ENCODE results near the gene DLGAP5. TPM values are rescaled to one million over a fixed set of nuclear protein-coding genes. Genes with fewer than 3 reads are reported as not detected.

DLGAP5 gene
- total and polyA plus RNA-seq, 12 donors = 0.07 to 5.1 (median 0.41) TPM; not detected in 5

- no peaks in the 10 kb centered on the region for H3K9me3 ChIP-seq
- H3K27ac ChIP-seq = peak overlapping the region in 9 of 10 donors; percentile 4 to 83 (median 49)
- ATAC-seq (no peak), DNase-seq (no peak)
- 88 to 99% methylated on average over 3 of the region's 3 CpGs for WGBS, 2 donors
- no peak overlapping the region for H3K4me3 ChIP-seq
- peaks cover 9 to 85% (median 40%) of the 10 kb centered on the region in 9 donors for H3K4me1 ChIP-seq
- no peaks in the 10 kb centered on the region for H3K27me3 ChIP-seq
- intact Hi-C loops (cut with DNase I) = loop anchor here in 1 of 10 donors (5.0 kb wide), 1 partner anchor 33 kb away; no protein-coding TSS in a partner anchor
- TF ChIP-seq, protein P1, sequence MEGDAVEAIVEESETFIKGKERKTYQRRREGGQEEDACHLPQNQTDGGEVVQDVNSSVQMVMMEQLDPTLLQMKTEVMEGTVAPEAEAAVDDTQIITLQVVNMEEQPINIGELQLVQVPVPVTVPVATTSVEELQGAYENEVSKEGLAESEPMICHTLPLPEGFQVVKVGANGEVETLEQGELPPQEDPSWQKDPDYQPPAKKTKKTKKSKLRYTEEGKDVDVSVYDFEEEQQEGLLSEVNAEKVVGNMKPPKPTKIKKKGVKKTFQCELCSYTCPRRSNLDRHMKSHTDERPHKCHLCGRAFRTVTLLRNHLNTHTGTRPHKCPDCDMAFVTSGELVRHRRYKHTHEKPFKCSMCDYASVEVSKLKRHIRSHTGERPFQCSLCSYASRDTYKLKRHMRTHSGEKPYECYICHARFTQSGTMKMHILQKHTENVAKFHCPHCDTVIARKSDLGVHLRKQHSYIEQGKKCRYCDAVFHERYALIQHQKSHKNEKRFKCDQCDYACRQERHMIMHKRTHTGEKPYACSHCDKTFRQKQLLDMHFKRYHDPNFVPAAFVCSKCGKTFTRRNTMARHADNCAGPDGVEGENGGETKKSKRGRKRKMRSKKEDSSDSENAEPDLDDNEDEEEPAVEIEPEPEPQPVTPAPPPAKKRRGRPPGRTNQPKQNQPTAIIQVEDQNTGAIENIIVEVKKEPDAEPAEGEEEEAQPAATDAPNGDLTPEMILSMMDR (IDR thresholded peaks at IDR 0.05) = no peak
- H3K36me3 ChIP-seq = no peaks in the 10 kb centered on the region
These were observed 66.0 kb downstream of the DLGAP5 start for GRCh38 chr14:55125403-55125802.

DNA sequence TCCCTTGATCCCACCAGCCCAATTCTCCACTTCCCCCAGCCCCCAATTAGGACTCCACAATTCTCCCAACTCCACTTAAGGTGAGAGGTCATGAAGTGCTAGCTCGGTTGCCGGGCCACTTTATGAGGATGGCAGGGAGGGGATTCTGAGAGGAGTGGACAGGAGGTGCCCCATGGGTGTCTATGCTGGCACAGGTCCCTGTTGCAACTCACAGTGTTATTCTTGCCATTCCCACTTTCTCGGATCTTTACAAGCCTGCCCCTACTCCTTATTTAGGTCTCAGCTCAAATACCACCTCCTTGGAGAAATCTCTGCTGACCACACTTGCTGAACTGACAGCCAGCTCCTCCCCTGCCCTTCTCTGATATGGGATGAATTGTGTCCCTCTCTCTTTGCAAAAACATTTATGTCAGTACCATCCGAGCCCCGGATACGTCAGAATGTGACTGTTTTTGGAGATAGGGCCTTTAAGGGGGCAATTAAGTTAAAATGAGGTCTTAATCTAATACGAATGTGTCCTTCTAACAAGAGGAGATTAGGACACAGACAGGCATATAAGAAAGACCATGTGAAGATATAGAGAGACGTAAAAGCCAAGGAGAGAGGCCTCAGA is 66.5 kb downstream of the DLGAP5 start:
- intact Hi-C loops (cut with DNase I) = loop anchor here in 1 of 10 donors (5.0 kb wide), 1 partner anchor 33 kb away; no protein-coding TSS in a partner anchor
- Histone ChIP-seq H3K36me3 (no peaks in the 10 kb centered on the region), H3K9me3 (no peaks in the 10 kb centered on the region), H3K27ac (peak overlapping the region in 9 of 10 donors; percentile 3 to 92 (median 58)), H3K4me3 (no peak overlapping the region), H3K4me1 (peaks cover 9 to 85% (median 44%) of the 10 kb centered on the region in 9 donors), H3K27me3 (no peaks in the 10 kb centered on the region)
- ATAC-seq (no peak), DNase-seq (no peak)
- WGBS, 2 donors = 59 to 79% methylated on average over 8 of the region's 8 CpGs
- TF ChIP-seq, protein P1 (IDR thresholded peaks at IDR 0.05) = no peak

DNA sequence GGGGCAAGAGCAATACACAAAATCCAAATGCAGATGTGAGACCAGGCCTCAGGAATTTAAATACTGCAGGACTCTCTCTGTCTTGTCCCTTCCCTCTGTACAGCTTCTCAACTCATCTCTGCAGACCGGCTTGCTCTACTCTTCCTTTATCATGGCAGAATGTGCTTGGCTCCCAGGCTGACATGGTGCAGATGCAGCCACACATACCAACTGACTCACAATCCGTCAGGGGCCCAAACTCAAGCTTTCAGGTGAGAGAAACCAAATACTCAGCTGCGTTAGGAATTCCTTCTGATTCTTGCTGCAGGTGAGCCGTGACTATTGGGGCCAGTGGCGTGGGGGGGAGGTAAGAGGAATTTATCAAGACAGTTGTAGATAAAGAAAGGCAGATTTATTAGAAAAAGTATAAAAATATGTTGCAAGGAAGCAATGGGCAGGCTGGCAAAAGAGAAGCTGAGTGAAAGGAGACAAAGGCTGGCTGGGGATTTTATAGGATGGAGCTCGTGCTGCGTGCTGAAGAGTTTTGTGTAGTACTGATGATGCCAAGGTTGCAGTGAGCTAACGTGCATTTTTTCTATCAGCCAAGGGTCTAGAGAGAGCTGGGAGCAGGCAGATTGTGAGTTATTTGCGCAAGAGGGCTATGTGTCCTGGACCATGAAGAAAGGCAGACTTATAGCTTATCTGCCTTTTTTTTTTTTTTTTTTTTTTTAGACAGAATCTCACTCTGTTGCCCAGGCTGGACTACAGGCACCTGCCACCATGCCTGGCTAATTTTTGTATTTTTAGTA is 67.3 kb downstream of the DLGAP5 start:
- no peaks in the 10 kb centered on the region for H3K9me3 ChIP-seq
- H3K4me1 ChIP-seq = peaks cover 13 to 94% (median 53%) of the 10 kb centered on the region in 9 donors
- peak in 2 of 8 donors; percentile 33 to 36 for ATAC-seq
- H3K4me3 ChIP-seq = no peak overlapping the region
- H3K36me3 ChIP-seq = no peaks in the 10 kb centered on the region
- TF ChIP-seq, protein P1 (IDR thresholded peaks at IDR 0.05) = no peak
- H3K27me3 ChIP-seq = no peaks in the 10 kb centered on the region
- DNase-seq = no peak
- H3K27ac ChIP-seq = peak overlapping the region in 8 of 10 donors; percentile 40 to 93 (median 86)
- intact Hi-C loops (cut with DNase I) = no loop called here
- 63 to 74% methylated on average over 9 of the region's 9 CpGs for WGBS, 2 donors

- TF ChIP-seq, protein P1 (IDR thresholded peaks at IDR 0.05) = no peak
- no peaks in the 10 kb centered on the region for H3K36me3 ChIP-seq
- intact Hi-C loops (cut with DNase I) = no loop called here
- H3K27me3 ChIP-seq = no peaks in the 10 kb centered on the region
- 61 to 67% methylated on average over 8 of the region's 8 CpGs for WGBS, 2 donors
- DNase-seq (no peak), ATAC-seq (peak in 3 of 8 donors; percentile 5 to 39 (median 17))
- peak overlapping the region; percentile 42 to 93 (median 86) for H3K27ac ChIP-seq
- peaks cover 16 to 96% (median 57%) of the 10 kb centered on the region in 9 donors for H3K4me1 ChIP-seq
- H3K9me3 ChIP-seq = no peaks in the 10 kb centered on the region
- H3K4me3 ChIP-seq = no peak overlapping the region
These were observed 68.3 kb downstream of the DLGAP5 start for GRCh38 chr14:55123101-55123500.
